ENCODE measurements around the gene ANAPC2. TPM values are rescaled to one million over a fixed set of nuclear protein-coding genes. Genes with fewer than 3 reads are reported as not detected.
"Not testable (repeated sequence)": the region's sequence is repeated elsewhere in the genome, so short reads cannot be mapped to it uniquely, and the experiment has no call there.

The ANAPC2 gene
- polyA plus RNA-seq, 4 donors = 37.1 to 50.4 (median 40.9) TPM

DNA sequence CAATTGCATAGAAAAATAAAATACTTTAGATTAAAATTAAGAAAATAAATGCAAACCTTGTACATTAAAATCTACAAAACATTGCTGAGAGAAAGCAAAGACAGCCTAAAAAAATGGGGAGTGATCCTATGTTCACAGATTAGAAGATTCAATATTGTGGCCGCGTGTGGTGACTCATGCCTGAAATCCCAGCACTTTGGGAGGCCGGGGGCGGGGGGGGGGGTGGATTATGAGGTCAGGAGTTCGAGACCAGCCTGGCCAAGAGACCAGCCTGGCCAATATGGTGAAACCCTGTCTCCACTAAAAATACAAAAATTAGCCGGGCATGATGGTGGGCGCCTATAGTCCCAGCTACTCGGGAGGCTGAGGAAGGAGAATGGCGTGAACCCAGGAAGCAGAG is 53.2 kb downstream of the ANAPC2 start:
- not testable (repeated sequence) for DNase-seq (ENCODE audit: low read depth in 4 of 4, low spot score in 3 of 4)

DNA sequence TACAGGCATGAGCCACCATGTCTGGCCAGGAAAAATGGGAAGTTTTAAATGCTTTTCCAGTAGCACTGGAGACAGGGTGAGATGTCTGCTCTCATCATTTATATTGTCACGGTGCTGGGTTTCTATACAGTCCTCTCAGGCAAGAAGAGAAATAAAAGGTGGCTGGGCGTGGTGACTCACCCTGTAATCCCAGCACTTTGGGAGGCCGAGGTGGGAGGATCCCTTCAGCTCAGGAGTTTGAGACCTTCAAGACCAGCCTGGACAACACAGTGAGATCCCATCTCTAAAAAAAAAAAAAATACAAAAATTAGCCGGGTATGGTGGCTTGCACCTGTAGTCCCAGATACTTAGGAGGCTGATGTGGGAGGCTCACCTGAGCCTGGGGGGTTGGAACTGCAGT is 54.2 kb downstream of the ANAPC2 start:
- DNase-seq (ENCODE audit: low read depth in 4 of 4, low spot score in 3 of 4) = no peak

DNA sequence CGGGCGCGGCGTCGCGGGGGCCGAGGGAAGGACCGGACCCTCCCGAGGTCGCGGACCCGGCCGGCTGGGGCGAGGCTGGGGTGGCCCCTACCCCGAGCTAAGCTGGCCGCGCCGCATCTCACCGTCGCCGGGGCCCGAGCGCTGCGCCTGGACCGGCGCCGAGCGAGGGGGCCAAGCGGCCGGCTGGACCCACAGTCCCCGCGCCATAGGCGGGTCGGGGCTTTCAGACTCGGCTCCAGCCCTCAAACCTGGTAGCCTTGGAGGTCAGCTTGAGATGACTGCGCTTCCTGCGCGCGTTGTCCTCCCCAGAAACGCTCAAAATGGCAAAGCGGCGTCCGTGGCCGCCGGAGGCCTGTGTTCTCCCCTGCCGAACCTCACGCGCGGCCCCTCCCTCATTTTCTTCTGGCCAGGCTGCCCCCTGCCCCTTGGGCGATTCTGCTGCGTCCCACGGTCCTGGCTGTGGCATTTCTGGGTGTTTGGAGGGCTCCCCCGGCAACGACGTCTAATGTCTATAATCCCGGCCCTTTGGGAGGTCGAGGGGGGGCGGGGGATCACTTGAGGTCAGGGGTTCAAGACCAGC is 58.1 kb downstream of the ANAPC2 start:
- no peak for DNase-seq (ENCODE audit: low read depth in 4 of 4, low spot score in 3 of 4)

DNA sequence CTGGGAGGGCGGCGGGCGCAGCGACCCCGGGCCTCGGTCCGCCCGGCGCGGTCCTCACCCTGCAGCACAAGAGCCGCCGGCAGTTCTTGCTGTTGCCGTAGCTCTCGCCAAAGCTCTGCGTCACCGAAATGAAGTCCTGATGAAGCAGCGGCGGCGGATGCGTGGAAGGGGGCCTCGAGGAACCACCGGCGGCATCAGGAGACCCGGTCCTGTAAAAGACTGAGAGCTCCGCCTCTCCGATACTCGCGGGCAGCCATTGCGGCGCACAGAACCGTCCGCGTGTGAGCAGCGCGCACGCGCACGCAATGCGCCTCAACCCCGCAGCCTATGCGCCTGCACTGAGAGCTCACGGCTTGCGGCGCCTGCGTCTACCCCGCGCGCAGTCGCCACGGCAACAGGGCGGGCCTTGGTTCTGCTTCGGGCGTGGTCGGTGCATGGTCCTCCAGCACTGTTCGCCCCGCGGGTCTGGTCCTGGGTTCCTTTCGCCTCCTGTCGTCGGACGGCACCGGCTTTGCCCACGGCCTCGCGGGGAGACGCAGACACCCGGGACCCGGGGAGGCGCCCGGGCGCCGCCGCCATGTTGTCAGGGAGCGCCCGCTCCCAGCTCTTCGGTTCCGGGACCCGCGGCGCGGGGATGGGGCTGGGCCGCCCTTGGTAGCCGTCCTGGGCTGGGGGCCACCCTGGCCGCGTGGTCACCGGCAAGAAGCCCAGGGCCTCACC is 58.7 kb downstream of the ANAPC2 start:
- DNase-seq (ENCODE audit: low read depth in 4 of 4, low spot score in 3 of 4) = peak; percentile 61 to 77 (median 70)

DNA sequence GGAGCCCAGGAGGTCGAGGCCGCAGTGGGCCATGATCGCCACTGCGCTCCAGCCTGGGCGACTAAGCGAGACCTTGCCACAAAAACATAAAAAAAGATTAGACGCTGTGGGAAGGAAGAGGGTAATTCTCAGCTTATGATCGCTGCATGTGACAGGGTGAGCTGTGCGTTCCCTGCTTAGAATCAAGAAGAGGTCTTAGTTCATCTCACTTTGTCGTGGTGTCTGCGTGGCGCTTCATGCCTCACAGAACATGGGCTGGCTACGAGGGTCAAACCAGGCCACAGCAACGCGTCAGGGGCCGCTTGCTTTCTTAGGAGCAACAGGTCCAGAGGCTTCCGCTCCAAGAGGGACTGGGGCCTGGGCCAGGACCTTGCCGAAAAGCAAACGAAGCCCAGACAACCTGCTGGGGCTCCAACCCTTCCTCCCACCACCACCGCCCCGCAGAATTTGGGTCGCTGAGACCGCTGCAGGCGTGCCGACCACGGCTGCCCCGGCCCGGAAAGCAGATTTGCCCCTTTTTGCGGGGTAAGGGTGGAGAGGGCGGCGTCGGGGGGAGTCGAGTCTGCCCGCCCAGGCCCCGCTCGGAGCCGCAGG is 59.4 kb downstream of the ANAPC2 start:
- no peak for DNase-seq (ENCODE audit: low read depth in 4 of 4, low spot score in 3 of 4)

DNA sequence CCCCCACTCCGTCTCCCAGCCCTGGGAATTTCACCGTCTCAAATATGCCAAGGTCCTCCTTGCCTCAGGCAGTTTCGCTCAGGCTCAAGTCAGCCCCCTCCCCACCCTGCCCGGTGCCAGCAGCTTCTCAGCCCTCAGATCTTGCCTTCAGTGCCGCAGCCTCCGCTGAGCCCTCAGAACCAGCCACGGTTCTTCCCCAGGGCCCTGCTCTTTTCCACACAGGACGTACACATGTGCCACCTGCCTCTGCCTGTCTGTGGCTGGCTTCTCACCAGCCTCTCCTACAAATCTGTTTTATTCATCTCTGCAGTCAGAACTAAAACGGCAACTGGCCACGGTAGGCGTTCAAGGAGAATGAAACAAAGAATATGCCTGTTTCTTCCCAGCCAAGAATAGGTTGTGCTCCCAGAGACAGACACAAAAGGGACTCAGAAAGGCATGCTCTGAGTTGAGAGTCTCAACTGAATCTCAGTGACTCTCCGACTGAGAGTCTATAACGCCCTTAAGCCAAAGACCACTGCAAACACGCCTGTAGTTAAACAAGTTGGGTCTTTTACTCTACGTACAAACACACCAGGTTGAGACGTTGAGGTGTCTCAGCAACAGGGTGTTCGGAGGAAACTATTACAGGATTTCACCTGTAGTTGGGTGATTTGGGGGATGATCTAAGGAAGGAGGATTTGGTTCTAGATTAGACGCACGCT is 60.0 kb downstream of the ANAPC2 start:
- DNase-seq (ENCODE audit: low read depth in 4 of 4, low spot score in 3 of 4) = no peak

DNA sequence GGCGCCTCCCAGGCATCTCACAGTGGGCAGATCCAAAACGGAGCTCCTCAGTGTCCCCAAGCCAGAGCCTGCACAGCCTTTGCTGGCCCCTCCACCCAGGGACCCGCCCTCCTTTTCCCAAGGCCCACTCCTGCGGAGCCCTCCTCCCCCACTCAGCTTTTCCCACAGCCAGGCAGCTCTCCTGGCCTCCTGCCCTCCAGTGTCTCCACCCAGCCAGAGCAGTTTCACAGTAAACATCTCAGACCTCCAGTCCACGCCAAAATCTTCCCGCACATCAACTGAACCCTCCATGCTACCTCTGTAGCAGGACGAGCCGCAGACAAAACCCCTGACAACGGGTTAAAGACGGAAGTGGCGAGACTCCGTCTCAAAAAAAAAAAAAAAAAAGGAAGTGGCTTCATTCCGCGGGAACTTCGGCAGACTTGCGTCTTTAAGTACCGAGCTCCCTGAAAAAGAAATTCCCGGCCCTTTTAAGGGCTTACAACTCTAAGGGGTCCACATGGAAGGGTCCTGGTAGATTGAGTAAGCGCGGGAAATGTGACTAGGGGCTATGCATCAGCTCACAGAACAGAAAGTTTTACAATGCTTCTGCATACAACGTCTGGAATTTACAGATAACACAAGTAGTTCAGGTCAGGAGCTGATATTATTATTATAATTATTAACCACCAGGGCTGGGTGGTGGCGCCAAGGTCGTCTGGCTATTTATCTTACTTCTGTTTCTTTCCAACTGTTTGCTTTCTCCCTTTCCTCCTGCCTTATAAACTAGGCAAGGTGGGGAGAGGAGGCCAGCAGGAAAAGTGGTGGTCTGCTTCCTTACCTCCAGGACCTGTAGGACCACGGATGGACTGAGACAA is 60.8 kb downstream of the ANAPC2 start:
- DNase-seq (ENCODE audit: low read depth in 4 of 4, low spot score in 3 of 4) = no peak

DNA sequence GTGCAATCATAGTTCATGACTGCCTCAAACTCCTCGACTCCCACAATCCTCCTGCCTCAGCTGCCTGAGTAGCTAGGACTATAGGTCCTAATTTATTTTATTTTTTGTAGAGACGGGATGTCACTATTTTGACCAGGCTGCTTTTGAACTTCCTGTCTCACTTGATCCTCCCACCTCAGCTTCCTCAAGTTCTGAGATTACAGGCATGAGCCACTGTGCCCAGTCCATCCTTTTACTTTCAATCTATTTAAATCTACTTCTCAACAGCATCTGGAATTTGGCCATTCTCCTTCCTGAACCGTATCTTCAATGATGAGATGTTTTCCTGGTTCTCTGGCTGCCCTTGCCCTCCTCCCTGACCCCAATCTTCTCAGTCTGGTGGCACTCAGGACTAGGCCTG is 61.6 kb downstream of the ANAPC2 start:
- no peak for DNase-seq (ENCODE audit: low read depth in 4 of 4, low spot score in 3 of 4)

Other genes starting within 250 kb of the ANAPC2 start
- 10 to 100 TPM; 38.7 to 67.9 (median 43.5) TPM for gene FBXW5, start 243.8 kb downstream of the ANAPC2 start, polyA plus RNA-seq (ENCODE audit: insufficient read length in 4 of 4)
- 1 to 10 TPM in 2 of 4 donors, under 1 TPM in 2; 0.36 to 1.1 (median 0.90) TPM for gene C8G, start 243.3 kb downstream of the ANAPC2 start, polyA plus RNA-seq (ENCODE audit: insufficient read length in 4 of 4)
- gene LCN12, start 236.3 kb downstream of the ANAPC2 start, polyA plus RNA-seq (ENCODE audit: insufficient read length in 4 of 4) = 10 to 100 TPM; 21.8 to 36.8 (median 29.4) TPM
- 100 to 1,000 TPM in 1 of 4 donors, 10 to 100 TPM in 3; 27.8 to 104 (median 33.5) TPM for gene PTGDS, start 211.1 kb downstream of the ANAPC2 start, polyA plus RNA-seq (ENCODE audit: insufficient read length in 4 of 4)
- gene LCNL1, start 205.6 kb downstream of the ANAPC2 start, polyA plus RNA-seq (ENCODE audit: insufficient read length in 4 of 4) = under 1 TPM; 0.08 to 0.35 (median 0.19) TPM
- 10 to 100 TPM; 26.9 to 46.1 (median 31.5) TPM for gene PAXX, start 196.1 kb downstream of the ANAPC2 start, polyA plus RNA-seq (ENCODE audit: insufficient read length in 4 of 4)
- gene CLIC3, start 192.0 kb downstream of the ANAPC2 start, polyA plus RNA-seq (ENCODE audit: insufficient read length in 4 of 4) = 1 to 10 TPM in 1 of 4 donors, under 1 TPM in 3; 0.28 to 1.2 (median 0.50) TPM
- gene ABCA2, start 160.3 kb downstream of the ANAPC2 start, polyA plus RNA-seq (ENCODE audit: insufficient read length in 4 of 4) = 10 to 100 TPM; 33.3 to 57.9 (median 40.2) TPM
- under 1 TPM in 2 of 4 donors, not detected in 2; 0.04 to 0.11 TPM for gene FUT7, start 156.5 kb downstream of the ANAPC2 start, polyA plus RNA-seq (ENCODE audit: insufficient read length in 4 of 4)
- gene NPDC1, start 142.4 kb downstream of the ANAPC2 start, polyA plus RNA-seq (ENCODE audit: insufficient read length in 4 of 4) = 10 to 100 TPM; 22.8 to 47.1 (median 26.5) TPM
- gene ENTPD2, start 134.5 kb downstream of the ANAPC2 start, polyA plus RNA-seq (ENCODE audit: insufficient read length in 4 of 4) = 1 to 10 TPM; 3.4 to 7.4 (median 4.2) TPM
- 1 to 10 TPM; 5.4 to 9.5 (median 6.0) TPM for gene SAPCD2, start 118.0 kb downstream of the ANAPC2 start, polyA plus RNA-seq (ENCODE audit: insufficient read length in 4 of 4)
- 1 to 10 TPM; 4.6 to 6.6 (median 5.6) TPM for gene UAP1L1, start 111.0 kb downstream of the ANAPC2 start, polyA plus RNA-seq (ENCODE audit: insufficient read length in 4 of 4)
- gene MAN1B1, start 101.6 kb downstream of the ANAPC2 start, polyA plus RNA-seq (ENCODE audit: insufficient read length in 4 of 4) = 10 to 100 TPM; 46.4 to 62.2 (median 53.4) TPM
- 10 to 100 TPM in 3 of 4 donors, 1 to 10 TPM in 1; 9.7 to 41.8 (median 18.2) TPM for gene DPP7, start 73.8 kb downstream of the ANAPC2 start, polyA plus RNA-seq (ENCODE audit: insufficient read length in 4 of 4)
- under 1 TPM in 2 of 4 donors, not detected in 2; 0.04 to 0.12 TPM for gene GRIN1, start 49.4 kb downstream of the ANAPC2 start, polyA plus RNA-seq (ENCODE audit: insufficient read length in 4 of 4)
- gene LRRC26, start 18.5 kb downstream of the ANAPC2 start, polyA plus RNA-seq (ENCODE audit: insufficient read length in 4 of 4) = under 1 TPM in 1 of 4 donors, not detected in 3; 0.16 TPM
- gene TMEM210, start 16.5 kb downstream of the ANAPC2 start, polyA plus RNA-seq (ENCODE audit: insufficient read length in 4 of 4) = not detected
- gene SSNA1, start 116 bp upstream of the ANAPC2 start, polyA plus RNA-seq (ENCODE audit: insufficient read length in 4 of 4) = 10 to 100 TPM; 42.7 to 70.4 (median 47.7) TPM
- 10 to 100 TPM; 12.9 to 18.6 (median 14.1) TPM for gene TPRN, start 12.2 kb upstream of the ANAPC2 start, polyA plus RNA-seq (ENCODE audit: insufficient read length in 4 of 4)
- gene TMEM203, start 17.1 kb upstream of the ANAPC2 start, polyA plus RNA-seq (ENCODE audit: insufficient read length in 4 of 4) = 10 to 100 TPM; 44.6 to 49.8 (median 47.4) TPM
- 10 to 100 TPM; 10.0 to 16.0 (median 10.9) TPM for gene NDOR1, start 17.1 kb upstream of the ANAPC2 start, polyA plus RNA-seq (ENCODE audit: insufficient read length in 4 of 4)
- gene RNF208, start 33.7 kb upstream of the ANAPC2 start, polyA plus RNA-seq (ENCODE audit: insufficient read length in 4 of 4) = 10 to 100 TPM in 2 of 4 donors, 1 to 10 TPM in 2; 7.9 to 16.3 (median 10.1) TPM
- 10 to 100 TPM in 2 of 4 donors, 1 to 10 TPM in 2; 4.9 to 14.2 (median 10.8) TPM for gene CYSRT1, start 36.6 kb upstream of the ANAPC2 start, polyA plus RNA-seq (ENCODE audit: insufficient read length in 4 of 4)
- 10 to 100 TPM in 1 of 4 donors, 1 to 10 TPM in 3; 5.1 to 14.5 (median 9.7) TPM for gene RNF224, start 38.9 kb upstream of the ANAPC2 start, polyA plus RNA-seq (ENCODE audit: insufficient read length in 4 of 4)
- 10 to 100 TPM in 1 of 4 donors, 1 to 10 TPM in 3; 4.7 to 11.9 (median 7.3) TPM for gene SLC34A3, start 42.3 kb upstream of the ANAPC2 start, polyA plus RNA-seq (ENCODE audit: insufficient read length in 4 of 4)
- gene TUBB4B, start 52.7 kb upstream of the ANAPC2 start, polyA plus RNA-seq (ENCODE audit: insufficient read length in 4 of 4) = 100 to 1,000 TPM; 343 to 454 (median 348) TPM
- gene STPG3, start 62.7 kb upstream of the ANAPC2 start, polyA plus RNA-seq (ENCODE audit: insufficient read length in 4 of 4) = 1 to 10 TPM; 1.7 to 2.3 (median 1.8) TPM
- 10 to 100 TPM; 46.6 to 69.7 (median 51.2) TPM for gene NELFB, start 66.8 kb upstream of the ANAPC2 start, polyA plus RNA-seq (ENCODE audit: insufficient read length in 4 of 4)
- gene TOR4A, start 89.2 kb upstream of the ANAPC2 start, polyA plus RNA-seq (ENCODE audit: insufficient read length in 4 of 4) = 1 to 10 TPM; 3.6 to 10.0 (median 4.9) TPM
- gene NRARP, start 113.7 kb upstream of the ANAPC2 start, polyA plus RNA-seq (ENCODE audit: insufficient read length in 4 of 4) = 10 to 100 TPM in 1 of 4 donors, 1 to 10 TPM in 3; 6.6 to 10.1 (median 6.7) TPM
- 10 to 100 TPM; 12.5 to 19.3 (median 13.8) TPM for gene EXD3, start 234.6 kb upstream of the ANAPC2 start, polyA plus RNA-seq (ENCODE audit: insufficient read length in 4 of 4)
- 10 to 100 TPM in 1 of 4 donors, 1 to 10 TPM in 3; 5.7 to 10.1 (median 6.2) TPM for gene NOXA1, start 234.8 kb upstream of the ANAPC2 start, polyA plus RNA-seq (ENCODE audit: insufficient read length in 4 of 4)